Liver (tissue), 3 donors: ENCODE results near the gene CELF1.

Experiments
- CTCF ChIP-seq: fragments of 150-350 bp; IDR thresholded peaks from 2 replicates; pipeline ENCODE4 v1.5.1; 2017; ENCODE audit warnings: improper control_type of control experiment, low read depth, low read length; ENCODE audit not compliant: missing input control
- HNF4G ChIP-seq: IDR thresholded peaks from 2 replicates; pipeline ENCODE4 v1.6.1; 2016; ENCODE audit warnings: antibody characterized with exemption
- RAD21 ChIP-seq, 2 donors: IDR thresholded peaks; 2 replicates each; pipeline ENCODE4 v1.6.1; 2016; ENCODE audit warnings: antibody characterized with exemption in 2 of 2, mild to moderate bottlenecking in 2 of 2
- REST ChIP-seq: IDR thresholded peaks from 2 replicates; pipeline ENCODE4 v1.6.1; 2016; ENCODE audit warnings: antibody characterized with exemption, mild to moderate bottlenecking
- TAF1 ChIP-seq: conservative IDR thresholded peaks from 2 replicates; pipeline ENCODE4 v1.6.1; 2016; ENCODE audit warnings: antibody characterized with exemption, mild to moderate bottlenecking
- donor health status: healthy.
- donor health status: healthy.

GRCh38 chr11:47589584-47589976 is 36.6 kb upstream of the CELF1 start:
- TF ChIP-seq TAF1 (no peak), HNF4G (no peak), CTCF (no peak), REST (no peak), RAD21 (IDR thresholded peaks at IDR 0.05) (no peak)
